B cell (primary cell): ENCODE data around the gene MTCL1. TPM values are rescaled to one million over a fixed set of nuclear protein-coding genes. Genes with fewer than 3 reads are reported as not detected.

Experiments used
- ATAC-seq: fragments of 200-7000 bp; cut with Tn5 transposase; one replicate; pipeline ENCODE4 v1.10.0; 2021; ENCODE audit warnings: low read depth, mild to moderate bottlenecking, moderate number of reproducible peaks, moderate library complexity
- CTCF ChIA-PET: fragments of 350-600 bp; sonication (Branson Sonifier 250); formaldehyde crosslinking; loops from one replicate; lab custom pipeline; 2021; ENCODE audit warnings: antibody characterized with exemption, inconsistent platforms; lab: Charles Lee
- POLR2A ChIA-PET: fragments of 350-600 bp; sonication (Branson Sonifier 250); formaldehyde crosslinking; loops from one replicate; lab custom pipeline; 2021; ENCODE audit warnings: antibody characterized with exemption; lab: Charles Lee
- DNase-seq: peaks from one replicate; pipeline ENCODE4 v3.0.0; 2013
- H2AFZ ChIP-seq: 2 replicates; pipeline ENCODE4 v1.6.1; 2012; ENCODE audit warnings: mild to moderate bottlenecking, low read depth, low read length; ENCODE audit not compliant: insufficient read depth, poor library complexity, severe bottlenecking
- H3K27ac ChIP-seq, 2 donors: 1 replicate in 1 of 2; 2 replicates in 1 of 2; pipeline ENCODE4 v1.5.1; 2012 to 2013; ENCODE audit warnings: low read length in 2 of 2, mild to moderate bottlenecking in 2 of 2, moderate library complexity in 1 of 2
- H3K27me3 ChIP-seq, 4 experiments: fragments of 200-600 bp in 1 of 4; sonication (generic) in 1 of 4; replicated peaks in 1 of 4; 1 replicate in 2 of 4; 2 replicates in 2 of 4; pipeline versions ENCODE4 v1.6.1 to v1.7.0; 2013 to 2016; ENCODE audit warnings: low read length in 3 of 4, mild to moderate bottlenecking in 2 of 4, mixed read lengths in 1 of 4, moderate library complexity in 1 of 4; ENCODE audit not compliant: insufficient read depth in 4 of 4, control insufficient read depth in 3 of 4; ENCODE audit errors: control extremely low read depth in 1 of 4
- H3K36me3 ChIP-seq, 2 experiments: replicated peaks in 1 of 2; 1 replicate in 1 of 2; 2 replicates in 1 of 2; pipeline versions ENCODE4 v1.6.1 to v1.7.1; 2013; ENCODE audit warnings: low read length in 1 of 2; ENCODE audit not compliant: insufficient read depth in 2 of 2, control insufficient read depth in 1 of 2; ENCODE audit errors: control extremely low read depth in 1 of 2, extremely low read depth in 1 of 2
- H3K4me1 ChIP-seq, 2 donors: fragments of 200-600 bp in 1 of 2; sonication (generic) in 1 of 2; 1 replicate in 1 of 2; 2 replicates in 1 of 2; pipeline versions ENCODE4 v1.5.1 to v1.6.1; 2013 to 2017; ENCODE audit warnings: low read length in 2 of 2; ENCODE audit not compliant: control insufficient read depth in 2 of 2, insufficient read depth in 2 of 2
- H3K4me2 ChIP-seq: replicated peaks from 2 replicates; pipeline ENCODE3; 2012; ENCODE audit warnings: mild to moderate bottlenecking, low read depth, low read length; ENCODE audit not compliant: poor library complexity, severe bottlenecking
- H3K4me3 ChIP-seq, 5 experiments: fragments of 200-600 bp in 1 of 5; sonication (generic) in 1 of 5; 1 replicate in 3 of 5; 2 replicates in 2 of 5; pipeline versions ENCODE4 v1.5.1 to v1.7.0; 2011 to 2016; ENCODE audit warnings: low read length in 4 of 5, mild to moderate bottlenecking in 4 of 5, low read depth in 2 of 5, control low read depth in 1 of 5, moderate library complexity in 1 of 5; ENCODE audit not compliant: insufficient read depth in 1 of 5; ENCODE audit errors: control extremely low read depth in 1 of 5, extremely low read depth in 1 of 5
- H3K79me2 ChIP-seq: fragments of 200-600 bp; sonication (generic); one replicate; pipeline ENCODE4 v1.6.0; 2016; ENCODE audit warnings: low read length; ENCODE audit not compliant: control insufficient read depth, insufficient read depth
- H3K9ac ChIP-seq: fragments of 200-600 bp; sonication (generic); 2 replicates; pipeline ENCODE4 v1.6.1; 2017; ENCODE audit warnings: mild to moderate bottlenecking, low read length, moderate library complexity
- H3K9me3 ChIP-seq, 3 donors: one replicate each; pipeline versions ENCODE4 v1.6.1 to v1.7.1; 2013; ENCODE audit warnings: low read length in 2 of 3; ENCODE audit not compliant: control insufficient read depth in 2 of 3, insufficient read depth in 1 of 3; ENCODE audit errors: control extremely low read depth in 1 of 3
- H4K20me1 ChIP-seq: 2 replicates; pipeline ENCODE4 v1.6.0; 2012; ENCODE audit warnings: mild to moderate bottlenecking, low read length; ENCODE audit not compliant: insufficient read depth, control insufficient read depth, poor library complexity, severe bottlenecking
- H3K27ac Mint-ChIP-seq: one replicate; pipeline ENCODE4 v1.8.0; 2021; ENCODE audit warnings: mixed read lengths
- H3K27me3 Mint-ChIP-seq: one replicate; pipeline ENCODE4 v1.8.0; 2021; ENCODE audit warnings: mixed read lengths
- H3K4me1 Mint-ChIP-seq: one replicate; pipeline ENCODE4 v1.8.0; 2021; ENCODE audit warnings: mixed read lengths
- H3K4me3 Mint-ChIP-seq: one replicate; pipeline ENCODE4 v1.8.0; 2021; ENCODE audit warnings: mixed read lengths
- H3K9me3 Mint-ChIP-seq: one replicate; pipeline ENCODE4 v1.8.0; 2022; ENCODE audit warnings: mixed read lengths; ENCODE audit not compliant: insufficient read depth
- CTCF ChIP-seq: fragments of 200-600 bp; IDR thresholded peaks from one replicate; pipeline ENCODE4 v1.8.0; 2022; ENCODE audit warnings: antibody characterized with exemption, mild to moderate bottlenecking
- EZH2 ChIP-seq: IDR thresholded peaks from 2 replicates; pipeline ENCODE4 v1.6.1; 2012; ENCODE audit warnings: borderline replicate concordance, low read depth, mild to moderate bottlenecking, moderate library complexity, low read length; ENCODE audit not compliant: insufficient read depth, poor library complexity, severe bottlenecking
- WGBS: methylation state at CpG from one replicate; pipeline ENCODE4 v1.1.5; 2013; ENCODE audit warnings: missing lambda C conversion rate; ENCODE audit not compliant: insufficient coverage; 5-methylcytosine and 5-hydroxymethylcytosine counted together
- intact Hi-C: fragments of 100-400 bp; cut with micrococcal nuclease; formaldehyde crosslinking; loops from one replicate; pipeline ENCODE4 v1.10.0; 2022
- polyA plus RNA-seq: library from polyadenylated mRNA; depleted of rRNA; stranded (reverse); fragments of >200 nt; gene quantifications from 2 replicates; pipeline ENCODE4 v1.2.3, GENCODE V29; 2012
- total RNA-seq, 2 donors: library from RNA; stranded (reverse); fragments of 120-200 nt in 1 of 2; gene quantifications; 1 replicate in 1 of 2; 2 replicates in 1 of 2; pipeline versions ENCODE4 v1.2.3 to v1.2.4, GENCODE V29; 2013 to 2022

The MTCL1 gene
- total and polyA plus RNA-seq, 2 donors (not counting 1 experiment from before 2014, with no cell fraction given), result 2.7 to 5.8 TPM

DNA sequence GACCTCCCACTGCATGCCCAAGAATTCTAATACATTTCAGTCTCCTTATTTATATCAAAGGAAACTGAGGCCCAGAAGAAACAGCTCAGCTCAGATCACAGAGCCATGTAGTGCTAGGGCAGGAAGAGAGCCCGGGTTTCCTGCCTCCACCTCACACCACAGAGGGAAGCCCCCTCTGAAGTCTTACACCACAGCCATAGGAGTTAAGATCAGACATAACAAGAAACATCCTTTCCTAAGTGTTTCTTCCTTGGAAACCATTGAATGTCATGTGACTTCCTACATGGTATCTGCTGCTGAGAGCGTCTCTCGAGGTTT, 102.1 kb downstream of the MTCL1 start:
- DNase-seq, result no peak
- H3K4me2 ChIP-seq, result no peak overlapping the region
- H3K9me3 Mint-ChIP-seq, result no peaks in the 10 kb centered on the region
- H2AFZ ChIP-seq, result no peak overlapping the region
- peaks cover 0 to 2% of the 10 kb centered on the region in 2 experiments for H3K36me3 ChIP-seq
- H3K27me3 ChIP-seq, result no peaks in the 10 kb centered on the region
- no peak overlapping the region for H3K4me3 Mint-ChIP-seq
- CTCF ChIA-PET, result interaction anchor here (1.3 kb wide), 1 partner anchor 111 kb away, joined by 4 read pairs; no protein-coding TSS in a partner anchor
- no peaks in the 10 kb centered on the region for H3K79me2 ChIP-seq
- H3K4me3 ChIP-seq, result no peak overlapping the region
- 50% methylated on average over 1 of the region's 3 CpGs for WGBS
- peaks cover 11% of the 10 kb centered on the region for H3K4me1 Mint-ChIP-seq
- POLR2A ChIA-PET, result no interaction called here
- no peak overlapping the region for H3K27ac ChIP-seq
- ATAC-seq, result no peak
- no peaks in the 10 kb centered on the region for H3K27me3 Mint-ChIP-seq
- no peak overlapping the region for H3K9ac ChIP-seq
- intact Hi-C loops, result no loop called here
- no peak overlapping the region for H3K27ac Mint-ChIP-seq
- no peaks in the 10 kb centered on the region for H3K9me3 ChIP-seq
- no peaks in the 10 kb centered on the region for H4K20me1 ChIP-seq
- TF ChIP-seq EZH2 (no peak), CTCF (no peak)
- peaks cover 6 to 7% of the 10 kb centered on the region in 2 donors for H3K4me1 ChIP-seq

DNA sequence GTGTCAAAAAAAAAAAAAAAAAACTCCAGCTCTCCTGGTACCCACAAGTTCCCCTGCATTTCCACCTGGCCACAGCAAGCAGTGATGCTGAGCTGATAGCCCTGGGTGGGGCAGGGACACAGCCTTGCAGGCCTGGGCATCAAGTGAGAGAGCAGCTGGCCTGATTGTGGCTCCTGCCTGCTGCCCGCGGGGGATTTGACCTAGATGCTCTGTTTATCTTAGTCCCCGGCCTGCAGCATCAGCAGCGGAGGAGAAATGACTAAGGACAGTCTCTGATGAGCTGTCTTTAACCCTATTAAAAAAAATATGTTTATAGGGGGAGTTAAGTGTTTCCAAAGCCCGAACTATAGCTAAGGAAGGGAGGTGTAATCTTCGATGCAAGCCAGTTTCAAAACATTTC, 102.6 kb downstream of the MTCL1 start:
- no peak for DNase-seq

More for the DNA sequence above, 102.6 kb downstream of the MTCL1 start:
- CTCF ChIA-PET, result interaction anchor here (1.3 kb wide), 1 partner anchor 111 kb away, joined by 4 read pairs; no protein-coding TSS in a partner anchor
- Histone ChIP-seq H3K36me3 (peaks cover 0 to 2% of the 10 kb centered on the region in 2 experiments), H3K27me3 (no peaks in the 10 kb centered on the region), H3K9ac (no peak overlapping the region), H3K79me2 (no peaks in the 10 kb centered on the region), H4K20me1 (no peaks in the 10 kb centered on the region), H3K9me3 (no peaks in the 10 kb centered on the region), H3K27ac (no peak overlapping the region), H3K4me2 (no peak overlapping the region), H2AFZ (no peak overlapping the region), H3K4me3 (no peak overlapping the region), H3K4me1 (peaks cover 6 to 7% of the 10 kb centered on the region in 2 donors)
- intact Hi-C loops, result no loop called here
- POLR2A ChIA-PET, result no interaction called here
- Mint-ChIP-seq H3K27ac (no peak overlapping the region), H3K9me3 (no peaks in the 10 kb centered on the region), H3K4me3 (no peak overlapping the region), H3K27me3 (no peaks in the 10 kb centered on the region), H3K4me1 (peaks cover 11% of the 10 kb centered on the region)
- no peak for ATAC-seq
- no peak for TF ChIP-seq EZH2
- no peak for TF ChIP-seq CTCF
- no CpG with 5 or more reads among the region's 6 CpGs for WGBS
